MCF 10A (cell line): ENCODE measurements around the gene PACRG. TPM values are rescaled to one million over a fixed set of nuclear protein-coding genes. Genes with fewer than 3 reads are reported as not detected.

Source experiments
- BruUV-seq: library from RNA; stranded (reverse); fragments of 400-500 nt; replicated peaks from 2 replicates; lab custom pipeline; 2021; lab: Mats Ljungman, UMichigan
- CTCF ChIA-PET: fragments of 300-600 bp; sonication (Branson Sonifier 250); formaldehyde crosslinking; extraction: SDS; loops from one replicate; lab custom pipeline; 2021; ENCODE audit warnings: antibody characterized with exemption, inconsistent platforms; lab: Yijun Ruan, JAX
- POLR2A ChIA-PET: fragments of 300-600, 350-650 bp; sonication (Branson Sonifier 250); formaldehyde crosslinking; extraction: SDS; loops from one replicate; lab custom pipeline; 2020; ENCODE audit warnings: antibody characterized with exemption, inconsistent platforms; lab: Yijun Ruan, JAX
- DNase-seq: peaks from one replicate; pipeline ENCODE4 v3.0.0-alpha.2; 2018; ENCODE audit not compliant: unreplicated experiment
- H3K27ac Mint-ChIP-seq: one replicate; pipeline ENCODE4 v1.8.0; 2022; ENCODE audit warnings: mild to moderate bottlenecking, low read depth, mixed read lengths; ENCODE audit not compliant: unreplicated experiment
- H3K27me3 Mint-ChIP-seq: one replicate; pipeline ENCODE4 v1.8.0; 2022; ENCODE audit warnings: mixed read lengths; ENCODE audit not compliant: insufficient read depth, unreplicated experiment
- H3K36me3 Mint-ChIP-seq: one replicate; pipeline ENCODE4 v1.8.0; 2022; ENCODE audit warnings: mild to moderate bottlenecking, moderate library complexity, mixed read lengths; ENCODE audit not compliant: insufficient read depth, unreplicated experiment
- H3K4me1 Mint-ChIP-seq: one replicate; pipeline ENCODE4 v1.8.0; 2022; ENCODE audit warnings: mixed read lengths; ENCODE audit not compliant: insufficient read depth, unreplicated experiment
- H3K4me3 Mint-ChIP-seq: one replicate; pipeline ENCODE4 v1.8.0; 2022; ENCODE audit warnings: mild to moderate bottlenecking, moderate library complexity, mixed read lengths; ENCODE audit not compliant: unreplicated experiment
- H3K9me3 Mint-ChIP-seq: one replicate; pipeline ENCODE4 v1.8.0; 2022; ENCODE audit warnings: mixed read lengths; ENCODE audit not compliant: unreplicated experiment
- intact Hi-C: fragments of 100-400 bp; cut with micrococcal nuclease; formaldehyde crosslinking; loops from 2 replicates; pipeline ENCODE4 v1.14.1; 2022
- total RNA-seq: library from RNA; stranded (reverse); gene quantifications from 2 replicates; pipeline ENCODE4 v1.2.3, GENCODE V29; 2022
- TF ChIP-seq, protein P1 (sequence below): fragments of 200-600 bp; IDR thresholded peaks from one replicate; pipeline ENCODE4 v1.8.0; 2022; ENCODE audit warnings: antibody characterized with exemption, mild to moderate bottlenecking; ENCODE audit not compliant: unreplicated experiment

PACRG gene
- total RNA-seq, 1 experiment from 2014 or later: not detected

DNA sequence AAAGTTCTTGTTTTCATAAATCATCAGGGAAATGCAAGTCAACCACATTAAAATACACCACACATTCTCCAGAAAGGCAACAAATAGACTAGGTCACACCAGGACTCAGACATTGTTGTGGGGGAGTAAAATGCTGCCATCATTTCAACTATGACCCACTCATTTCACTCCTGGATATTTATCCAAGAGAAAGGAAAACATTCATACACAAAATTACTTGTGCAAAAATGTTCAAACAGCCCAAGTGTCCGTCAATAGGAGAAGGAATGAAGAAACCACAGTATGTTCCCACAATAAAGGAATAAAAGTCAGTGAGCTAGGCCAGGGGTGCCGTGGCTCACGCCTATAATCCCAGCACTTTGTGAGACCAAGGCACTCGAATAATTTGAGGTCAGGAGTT, 605.3 kb downstream of the PACRG start:
- no TSS peak for BruUV-seq
- intact Hi-C loops: no loop called here
- no peaks in the 10 kb centered on the region for H3K27me3 Mint-ChIP-seq
- H3K4me1 Mint-ChIP-seq: no peaks in the 10 kb centered on the region
- H3K27ac Mint-ChIP-seq: no peak overlapping the region
- POLR2A ChIA-PET: no interaction called here
- DNase-seq: no peak
- H3K4me3 Mint-ChIP-seq: no peak overlapping the region
- H3K36me3 Mint-ChIP-seq: no peaks in the 10 kb centered on the region
- no peaks in the 10 kb centered on the region for H3K9me3 Mint-ChIP-seq
- TF ChIP-seq, protein P1, sequence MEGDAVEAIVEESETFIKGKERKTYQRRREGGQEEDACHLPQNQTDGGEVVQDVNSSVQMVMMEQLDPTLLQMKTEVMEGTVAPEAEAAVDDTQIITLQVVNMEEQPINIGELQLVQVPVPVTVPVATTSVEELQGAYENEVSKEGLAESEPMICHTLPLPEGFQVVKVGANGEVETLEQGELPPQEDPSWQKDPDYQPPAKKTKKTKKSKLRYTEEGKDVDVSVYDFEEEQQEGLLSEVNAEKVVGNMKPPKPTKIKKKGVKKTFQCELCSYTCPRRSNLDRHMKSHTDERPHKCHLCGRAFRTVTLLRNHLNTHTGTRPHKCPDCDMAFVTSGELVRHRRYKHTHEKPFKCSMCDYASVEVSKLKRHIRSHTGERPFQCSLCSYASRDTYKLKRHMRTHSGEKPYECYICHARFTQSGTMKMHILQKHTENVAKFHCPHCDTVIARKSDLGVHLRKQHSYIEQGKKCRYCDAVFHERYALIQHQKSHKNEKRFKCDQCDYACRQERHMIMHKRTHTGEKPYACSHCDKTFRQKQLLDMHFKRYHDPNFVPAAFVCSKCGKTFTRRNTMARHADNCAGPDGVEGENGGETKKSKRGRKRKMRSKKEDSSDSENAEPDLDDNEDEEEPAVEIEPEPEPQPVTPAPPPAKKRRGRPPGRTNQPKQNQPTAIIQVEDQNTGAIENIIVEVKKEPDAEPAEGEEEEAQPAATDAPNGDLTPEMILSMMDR: no peak
- CTCF ChIA-PET: no interaction called here

GRCh38 chr6:163333701-163334663, 606.2 kb downstream of the PACRG start:
- H3K4me1 Mint-ChIP-seq: no peaks in the 10 kb centered on the region
- H3K27me3 Mint-ChIP-seq: no peaks in the 10 kb centered on the region
- ChIA-PET CTCF (no interaction called here), POLR2A (no interaction called here)
- TF ChIP-seq, protein P1: no peak
- no peak for DNase-seq
- no peak overlapping the region for H3K27ac Mint-ChIP-seq
- H3K4me3 Mint-ChIP-seq: no peak overlapping the region
- no TSS peak for BruUV-seq
- intact Hi-C loops: no loop called here
- H3K36me3 Mint-ChIP-seq: no peaks in the 10 kb centered on the region
- H3K9me3 Mint-ChIP-seq: no peaks in the 10 kb centered on the region

DNA sequence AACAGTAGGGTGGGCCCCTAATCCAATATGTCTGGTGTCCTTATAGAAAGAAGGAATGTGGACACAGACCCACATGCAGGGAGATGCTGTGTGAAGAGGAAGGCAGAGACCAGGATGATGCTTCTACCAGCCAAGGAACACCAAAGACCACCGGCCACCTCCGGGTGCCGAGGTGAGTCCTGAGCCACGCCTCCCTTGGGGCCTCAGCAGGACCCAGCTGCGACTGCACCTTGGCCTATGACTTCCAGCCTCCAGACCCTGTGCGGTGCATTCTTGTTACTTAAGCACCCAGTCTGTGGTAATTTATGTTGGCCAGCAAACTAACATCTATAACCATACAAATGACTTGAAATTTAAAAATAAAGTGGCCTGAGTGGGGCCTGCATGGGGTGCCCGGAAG, 607.3 kb downstream of the PACRG start:
- H3K27me3 Mint-ChIP-seq: no peaks in the 10 kb centered on the region
- intact Hi-C loops: no loop called here
- H3K36me3 Mint-ChIP-seq: no peaks in the 10 kb centered on the region
- DNase-seq: no peak
- no peak overlapping the region for H3K4me3 Mint-ChIP-seq
- POLR2A ChIA-PET: no interaction called here
- no peaks in the 10 kb centered on the region for H3K4me1 Mint-ChIP-seq
- no peak overlapping the region for H3K27ac Mint-ChIP-seq
- CTCF ChIA-PET: no interaction called here
- TF ChIP-seq, protein P1: no peak
- H3K9me3 Mint-ChIP-seq: no peaks in the 10 kb centered on the region
- BruUV-seq: no TSS peak

DNA sequence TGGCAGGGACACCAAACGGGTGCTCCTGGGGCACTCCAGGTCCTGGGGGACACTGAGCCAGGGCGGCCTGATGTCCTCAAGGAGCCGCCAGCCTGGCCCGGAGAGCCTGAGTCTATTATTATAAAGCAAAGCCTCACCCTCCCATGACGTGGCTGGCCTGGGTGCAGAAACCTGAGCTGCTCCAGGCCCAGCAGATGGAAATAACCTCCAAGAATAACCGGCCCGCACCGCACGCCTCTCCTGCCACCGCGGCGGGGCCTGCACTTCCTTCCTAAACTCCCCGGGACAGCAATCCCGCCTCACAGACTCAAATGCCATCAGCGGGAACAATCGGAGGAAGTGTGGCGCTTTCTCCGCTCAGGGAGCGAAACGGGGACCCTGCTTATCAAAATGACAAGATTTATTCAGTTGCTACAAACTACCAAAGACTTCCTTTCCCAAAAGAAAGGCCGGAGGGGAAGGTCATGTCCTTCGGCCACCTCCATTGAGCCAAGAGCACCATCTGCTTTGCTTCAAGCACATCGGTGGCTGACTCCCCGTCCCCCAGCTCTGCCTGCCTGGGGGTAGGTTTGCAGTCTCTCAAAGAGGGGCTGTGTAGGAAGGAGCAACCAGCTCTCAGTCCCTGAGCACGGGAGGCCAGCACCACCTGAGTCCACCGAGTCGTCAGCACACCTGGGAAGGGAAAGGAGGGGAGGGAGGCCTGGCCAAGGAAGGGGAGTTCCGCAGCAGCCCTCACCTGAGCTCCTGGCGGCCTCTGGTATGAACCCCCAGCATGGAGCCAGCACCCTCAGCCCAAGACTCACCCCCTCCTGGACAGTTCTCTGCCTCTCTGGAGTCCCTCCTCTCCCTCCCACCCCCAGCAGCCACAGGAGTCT, 608.1 kb downstream of the PACRG start:
- intact Hi-C loops: no loop called here
- H3K36me3 Mint-ChIP-seq: no peaks in the 10 kb centered on the region
- BruUV-seq: no TSS peak
- POLR2A ChIA-PET: no interaction called here
- CTCF ChIA-PET: no interaction called here
- no peak overlapping the region for H3K27ac Mint-ChIP-seq
- H3K9me3 Mint-ChIP-seq: no peaks in the 10 kb centered on the region
- TF ChIP-seq, protein P1: no peak
- H3K4me1 Mint-ChIP-seq: no peaks in the 10 kb centered on the region
- H3K27me3 Mint-ChIP-seq: no peaks in the 10 kb centered on the region
- H3K4me3 Mint-ChIP-seq: no peak overlapping the region
- DNase-seq: no peak
